ENCODE results near the gene PRKAR2A.
"Not testable (repeated sequence)": the region's sequence is repeated elsewhere in the genome, so short reads cannot be mapped to it uniquely, and the experiment has no call there.

The PRKAR2A gene

DNA sequence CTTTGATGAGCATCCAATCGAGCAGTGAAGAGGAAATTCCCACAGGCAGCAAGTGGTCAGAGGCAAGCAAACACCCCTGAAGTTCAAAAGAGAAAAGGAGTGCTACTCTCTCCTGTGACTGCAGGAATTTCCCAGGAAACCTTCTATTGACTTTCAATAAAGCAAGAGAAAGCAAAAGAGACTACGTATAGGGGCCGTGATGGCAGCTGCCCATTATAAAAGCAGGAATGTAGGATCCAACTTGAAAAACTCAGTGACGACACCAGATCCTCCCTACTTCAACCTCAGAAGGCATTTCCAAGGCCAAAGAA, 77.5 kb downstream of the PRKAR2A start:
- DNase-seq: no peak

DNA sequence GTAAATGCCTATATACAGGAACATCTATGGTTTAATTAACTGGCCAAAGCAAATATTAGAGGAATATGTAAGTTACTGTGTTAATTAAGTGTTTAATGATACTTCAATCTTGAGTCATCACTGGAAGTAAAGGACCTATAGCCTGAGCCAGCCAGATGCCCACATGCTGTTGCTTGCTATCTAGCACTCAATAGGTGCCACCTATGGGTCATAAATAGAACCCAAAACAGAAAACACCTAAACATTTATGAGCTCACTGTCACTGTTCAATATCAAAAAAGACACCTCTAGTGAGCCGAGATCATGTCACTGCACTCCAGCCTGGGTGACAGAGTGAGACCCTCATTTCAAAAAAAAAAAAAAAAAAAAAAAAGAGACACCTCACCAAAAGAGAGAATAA, 82.3 kb downstream of the PRKAR2A start:
- DNase-seq: no peak

DNA sequence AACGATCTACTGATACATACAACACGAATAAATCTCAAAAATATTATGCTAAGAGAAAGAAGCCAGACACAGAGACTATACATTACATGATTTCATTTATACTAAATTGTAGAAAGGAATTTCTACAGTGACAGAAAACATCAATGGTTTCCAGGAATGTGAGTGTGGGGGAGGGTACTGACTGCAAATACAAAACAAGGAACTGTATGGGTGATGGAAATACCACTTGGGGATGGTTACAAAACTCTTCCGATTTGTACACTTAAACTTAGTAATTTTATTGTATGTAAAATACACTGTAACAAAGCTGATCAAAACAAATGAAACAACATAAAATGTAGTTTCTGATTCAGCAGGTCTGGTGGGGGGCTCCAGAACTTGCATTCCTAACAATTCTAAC, 84.9 kb downstream of the PRKAR2A start:
- DNase-seq: no peak

DNA sequence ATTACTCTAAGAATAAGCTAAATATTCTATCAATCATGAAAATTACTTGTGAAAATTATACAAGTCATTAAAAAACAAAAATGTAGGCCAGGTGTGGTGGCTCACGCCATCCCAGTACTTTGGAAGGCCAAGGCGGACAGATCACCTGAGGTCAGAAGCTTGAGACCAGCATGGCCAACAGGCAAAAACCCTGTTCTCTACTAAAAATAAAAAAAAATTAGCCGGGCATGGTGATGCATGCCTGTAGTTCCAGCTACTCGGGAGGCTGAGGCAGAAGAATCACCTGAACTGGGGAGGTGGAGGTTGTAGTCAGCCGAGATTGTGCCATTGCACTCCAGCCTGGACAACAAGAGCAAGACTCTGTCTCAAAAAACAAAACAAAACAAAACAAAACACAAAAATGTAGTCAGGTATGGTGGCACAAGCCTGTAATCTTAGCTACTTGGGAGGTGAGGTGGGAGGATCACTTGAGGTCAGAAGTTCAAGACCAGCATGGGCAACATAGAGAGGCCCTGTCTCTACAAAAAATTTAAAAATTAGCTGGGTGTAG, 87.6 kb downstream of the PRKAR2A start:
- not testable (repeated sequence) for DNase-seq

DNA sequence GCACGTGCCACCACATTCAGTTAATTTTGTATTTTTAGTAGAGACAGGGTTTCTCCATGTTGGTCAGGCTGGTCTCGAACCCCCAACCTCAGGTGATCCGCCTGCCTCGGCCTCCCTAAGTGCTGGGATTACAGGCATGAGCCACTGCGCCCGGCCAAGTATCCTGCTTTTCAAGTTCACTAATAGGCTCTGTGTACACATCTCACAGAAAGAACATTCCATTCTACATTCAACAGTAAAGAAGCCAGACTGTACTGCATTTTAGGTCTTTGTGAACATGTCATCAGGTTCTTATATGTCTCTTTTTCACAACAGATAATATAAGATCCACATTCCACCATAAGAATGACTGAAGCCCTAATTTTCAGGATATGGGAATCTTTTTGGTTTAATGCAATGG, 88.1 kb downstream of the PRKAR2A start:
- not testable (repeated sequence) for DNase-seq

DNA sequence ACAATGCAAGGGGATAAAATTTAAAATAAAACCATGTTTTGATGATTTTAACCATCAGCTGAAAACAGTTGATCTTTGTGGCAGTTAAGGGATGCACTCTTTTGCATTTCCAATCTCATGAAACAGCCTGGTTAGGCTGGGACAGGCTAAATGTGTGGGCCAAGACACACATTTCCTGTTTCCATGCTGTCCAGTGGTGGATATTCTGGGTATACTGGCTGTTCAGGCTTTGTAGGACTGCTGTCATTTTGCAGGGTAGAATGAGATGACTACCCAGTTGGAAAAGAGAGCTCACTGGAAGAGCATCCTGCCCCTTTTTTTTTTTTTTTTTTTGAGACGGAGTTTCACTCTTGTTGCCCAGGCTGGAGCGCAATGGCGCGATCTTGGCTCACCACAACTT, 88.6 kb downstream of the PRKAR2A start:
- DNase-seq: no peak

DNA sequence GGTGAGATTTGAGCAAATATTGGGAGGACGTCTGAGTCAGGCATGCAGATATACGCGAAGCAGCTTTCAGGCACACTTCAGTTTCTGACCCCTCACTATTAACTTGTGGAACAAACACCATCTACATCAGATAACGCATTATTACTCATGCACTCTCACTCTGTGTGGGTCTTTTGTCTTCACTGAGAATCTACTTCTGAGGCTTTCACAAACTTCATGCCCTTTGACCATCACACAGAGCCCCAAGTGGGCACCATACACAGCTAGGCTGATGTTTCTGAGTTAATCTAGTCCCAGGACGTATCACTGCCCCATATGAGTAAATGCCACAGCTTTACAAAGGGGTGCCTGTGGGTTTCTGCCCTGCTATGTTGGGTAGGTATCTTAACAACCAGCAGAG, 91.0 kb downstream of the PRKAR2A start:
- no peak for DNase-seq

DNA sequence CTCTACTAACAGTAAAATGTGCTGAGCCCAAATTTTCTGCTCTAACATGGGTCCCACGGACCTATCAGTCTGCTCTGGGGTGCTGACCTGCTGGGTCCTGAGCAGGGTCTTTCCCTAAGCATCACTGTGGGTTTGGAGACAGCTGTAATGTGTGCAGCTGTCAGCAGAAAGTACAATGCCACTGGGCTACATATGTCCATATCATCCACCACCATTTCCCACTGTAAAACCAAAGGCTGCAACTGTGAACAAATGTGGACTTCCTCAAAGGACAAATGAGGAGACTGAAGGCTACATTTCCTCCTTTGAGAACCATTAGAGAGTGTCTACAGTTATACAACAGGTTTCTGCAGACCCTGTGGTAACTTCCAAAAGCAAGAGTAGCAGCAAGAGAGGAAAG, 96.8 kb downstream of the PRKAR2A start:
- no peak for DNase-seq

DNA sequence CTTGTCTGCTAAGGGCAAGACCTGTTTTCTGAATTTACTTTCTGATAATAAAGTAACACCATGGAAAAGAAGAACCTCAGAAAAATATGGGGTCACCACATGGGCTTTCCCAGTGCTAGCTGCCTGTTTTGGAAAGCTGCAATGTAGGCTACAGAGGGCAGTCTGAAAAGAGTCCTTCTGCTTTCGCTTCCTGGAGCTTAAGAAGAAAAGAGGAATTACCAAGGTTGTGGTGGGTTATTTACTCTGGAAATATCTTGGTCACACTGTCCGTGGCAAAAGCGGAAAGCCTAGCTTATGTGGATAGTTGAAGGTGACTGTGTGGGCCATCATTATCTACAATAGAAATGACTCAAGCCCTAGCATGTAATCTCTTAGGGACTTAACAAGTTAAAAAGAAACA, 98.9 kb downstream of the PRKAR2A start:
- DNase-seq: no peak

DNA sequence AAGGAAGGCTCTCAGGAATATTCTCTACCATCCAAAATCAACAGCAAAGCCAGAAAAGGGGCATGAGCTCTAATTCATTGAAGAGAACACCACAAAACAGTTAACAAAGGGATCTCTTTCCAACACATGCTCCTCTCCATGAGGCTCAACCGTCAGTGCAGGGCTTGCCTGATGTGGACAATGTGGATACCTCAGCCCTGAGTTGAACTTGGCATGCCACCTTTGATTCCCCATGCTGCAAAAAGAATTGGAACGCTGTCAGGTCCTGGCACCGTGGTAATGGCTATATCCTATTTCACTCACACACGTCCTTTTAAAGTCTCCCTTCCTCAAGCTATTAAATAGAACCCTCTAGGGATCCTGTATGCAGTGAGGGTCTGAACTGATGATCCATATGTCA, 100.0 kb downstream of the PRKAR2A start:
- no peak for DNase-seq

DNA sequence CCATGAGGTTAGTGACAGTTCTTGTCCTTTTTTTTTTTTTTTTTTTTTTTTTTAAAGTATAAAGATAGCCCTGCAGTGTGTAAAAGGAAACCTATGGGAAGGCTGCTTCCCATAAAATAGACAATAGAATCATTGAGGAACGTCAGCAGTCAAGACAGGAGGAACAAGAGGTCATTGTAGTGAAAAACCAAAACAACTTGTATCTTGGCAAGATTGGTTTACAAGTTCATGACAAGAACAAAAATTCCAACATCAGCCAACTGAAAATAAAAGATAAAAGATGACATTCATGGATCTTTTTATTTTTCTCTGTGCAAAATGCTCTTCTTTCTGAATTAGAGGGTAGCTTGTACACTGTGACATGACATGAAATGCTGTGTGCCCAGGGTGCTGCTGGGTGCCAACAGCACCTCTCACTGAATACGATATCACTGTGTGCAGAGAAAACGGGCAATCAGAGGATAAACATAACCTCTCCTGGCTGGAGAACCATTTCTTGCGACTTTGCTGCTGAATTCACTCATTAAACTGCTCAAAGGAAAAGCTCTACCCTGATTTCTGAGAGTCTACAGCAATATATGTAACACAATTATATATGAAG, 100.6 kb downstream of the PRKAR2A start:
- no peak for DNase-seq

DNA sequence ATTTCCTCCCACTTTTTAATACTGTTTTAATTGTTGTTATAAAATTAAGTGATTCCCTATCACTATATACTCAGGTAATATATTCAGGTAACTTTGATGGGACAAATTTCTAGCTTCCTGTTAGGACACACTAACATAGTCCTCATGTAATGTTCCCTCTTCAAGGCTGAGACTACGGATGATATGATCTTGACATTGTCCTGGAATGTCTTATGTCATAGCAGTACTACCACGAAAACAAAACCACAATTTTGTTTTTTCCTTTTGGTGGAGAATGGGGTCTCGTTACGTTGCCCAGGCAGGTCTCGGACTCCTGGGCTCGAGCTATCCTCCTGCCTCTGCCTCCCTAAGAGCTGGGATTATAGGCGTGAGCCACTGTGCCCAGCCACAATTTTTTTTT, 103.9 kb downstream of the PRKAR2A start:
- no peak for DNase-seq

DNA sequence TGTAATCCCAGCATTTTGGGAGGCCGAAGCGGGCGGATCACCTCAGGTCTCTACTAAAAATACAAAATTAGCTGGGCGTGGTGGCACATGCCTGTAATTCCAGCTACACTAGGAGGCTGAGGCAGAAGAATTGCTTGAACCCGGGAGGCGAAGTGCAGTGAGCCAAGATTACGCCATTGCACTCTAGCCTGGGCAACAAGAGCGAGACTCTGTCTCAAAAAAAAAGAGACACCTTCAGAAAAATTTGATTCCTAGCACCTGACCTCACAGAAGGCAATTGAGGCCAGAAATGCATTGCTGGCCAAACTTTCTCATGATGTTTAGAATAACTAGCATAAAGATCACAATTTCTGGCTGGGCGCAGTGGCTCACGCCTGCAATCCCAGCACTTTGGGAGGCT, 106.4 kb downstream of the PRKAR2A start:
- DNase-seq: not testable (repeated sequence)

DNA sequence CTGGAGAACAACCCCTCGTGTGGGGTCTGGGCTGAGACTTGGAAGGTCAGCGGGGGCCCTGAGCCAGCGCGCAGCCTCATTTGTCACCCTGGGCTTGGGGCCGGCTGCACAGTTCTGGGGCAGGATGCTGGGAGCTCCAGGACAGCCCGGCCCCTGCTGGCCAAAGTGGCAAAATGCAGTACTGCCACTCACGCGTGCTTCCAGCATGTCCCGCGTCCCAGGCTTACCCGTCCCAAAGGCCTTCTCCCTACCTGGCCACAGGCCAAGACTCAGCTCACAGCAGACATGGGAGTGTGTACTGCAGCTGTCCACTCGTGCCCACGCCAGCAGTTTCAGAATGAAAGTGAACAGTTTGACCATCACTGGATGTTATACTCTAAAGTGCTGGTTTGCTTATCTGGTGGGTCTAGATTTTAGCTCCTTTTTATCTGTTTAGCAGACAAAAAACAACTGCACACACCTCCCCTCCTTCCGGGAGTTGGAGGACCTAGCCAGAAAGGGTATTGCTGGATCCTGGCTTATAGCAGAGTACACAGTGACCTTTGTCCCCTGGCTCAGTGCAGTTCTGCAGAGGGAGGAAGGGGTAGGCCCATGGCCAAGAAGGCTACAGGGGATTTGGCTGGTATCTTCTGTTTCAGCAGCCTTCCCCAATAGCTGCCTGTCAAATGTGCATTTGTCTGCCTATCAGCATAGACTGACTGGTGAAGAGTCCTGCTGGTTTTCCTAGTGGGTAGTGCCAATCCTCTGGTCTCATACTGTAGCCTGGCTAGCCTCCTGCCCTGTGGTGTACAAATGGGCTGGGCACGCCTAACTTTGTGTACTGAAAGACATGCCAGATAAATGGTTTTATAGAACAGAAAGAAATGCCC, 107.5 kb downstream of the PRKAR2A start:
- peak; percentile 38 to 41 for DNase-seq

DNA sequence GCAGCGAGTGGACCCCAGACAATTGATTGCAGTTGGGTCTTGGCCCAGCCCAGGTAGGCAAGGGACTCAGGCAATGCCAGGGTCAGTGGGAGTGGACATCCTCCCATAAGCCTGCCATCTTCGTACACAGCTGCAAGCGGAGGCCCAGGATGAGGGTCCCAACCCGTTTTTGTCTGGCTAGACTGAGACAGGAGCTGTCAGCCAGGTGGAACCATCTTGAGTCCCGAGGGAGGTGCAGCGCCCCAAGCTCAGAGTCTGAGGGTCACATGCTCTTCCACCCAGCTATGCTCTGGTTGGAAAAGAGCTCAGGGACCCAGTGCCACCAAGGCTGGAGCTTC, 108.1 kb downstream of the PRKAR2A start:
- no peak for DNase-seq

DNA sequence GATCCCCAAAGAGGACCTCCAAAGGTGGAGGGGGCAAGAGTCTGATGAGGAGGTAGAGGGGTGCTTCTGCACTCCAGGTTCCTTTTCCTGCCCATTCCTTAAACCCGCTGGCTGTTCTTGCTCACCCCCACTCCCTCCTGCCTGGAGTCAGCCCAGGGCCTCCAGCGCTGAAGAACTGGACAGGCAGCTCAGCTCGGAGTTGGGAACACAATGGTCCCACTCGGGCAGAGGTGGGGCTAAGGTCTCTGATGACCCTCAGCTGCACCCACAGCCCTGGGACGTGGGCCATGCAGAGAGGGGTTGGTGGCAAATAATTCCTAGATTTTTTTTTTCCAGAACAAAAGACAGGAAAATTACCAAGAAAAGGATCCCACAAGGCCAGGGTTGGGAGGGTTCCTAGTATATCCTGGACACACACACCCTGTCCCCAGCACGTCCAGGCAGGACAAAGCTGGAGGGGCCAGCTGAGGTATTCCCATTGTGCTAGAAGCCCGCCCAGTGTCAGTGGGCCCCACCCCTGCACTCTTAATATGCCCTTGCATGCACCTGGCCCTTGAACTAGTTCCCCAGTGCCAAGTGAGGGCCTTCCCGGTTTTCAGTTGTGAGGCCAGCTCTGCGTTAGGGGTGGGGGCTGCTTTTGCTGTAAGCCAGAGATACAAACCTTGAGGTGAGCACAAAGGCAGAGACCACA, 108.6 kb downstream of the PRKAR2A start:
- DNase-seq: no peak

DNA sequence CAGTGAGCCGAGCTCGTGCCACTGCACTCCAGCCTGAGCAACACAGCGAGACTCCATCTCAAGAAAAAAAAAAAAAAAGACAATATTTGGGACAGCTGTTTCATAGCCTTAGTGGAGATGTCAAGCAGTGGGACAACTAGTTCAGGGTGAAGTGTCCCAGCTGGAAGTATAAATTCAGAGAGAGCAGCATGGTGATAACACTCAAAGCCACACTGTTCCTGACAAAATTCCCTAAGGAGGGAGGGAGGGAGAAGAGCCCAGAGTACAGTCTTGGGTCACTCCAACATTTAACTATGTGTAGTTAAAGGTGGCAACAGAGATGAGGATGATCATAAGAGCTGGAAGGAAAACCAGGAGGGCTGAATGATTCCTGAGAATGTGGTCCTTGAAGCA, 109.5 kb downstream of the PRKAR2A start:
- no peak for DNase-seq

DNA sequence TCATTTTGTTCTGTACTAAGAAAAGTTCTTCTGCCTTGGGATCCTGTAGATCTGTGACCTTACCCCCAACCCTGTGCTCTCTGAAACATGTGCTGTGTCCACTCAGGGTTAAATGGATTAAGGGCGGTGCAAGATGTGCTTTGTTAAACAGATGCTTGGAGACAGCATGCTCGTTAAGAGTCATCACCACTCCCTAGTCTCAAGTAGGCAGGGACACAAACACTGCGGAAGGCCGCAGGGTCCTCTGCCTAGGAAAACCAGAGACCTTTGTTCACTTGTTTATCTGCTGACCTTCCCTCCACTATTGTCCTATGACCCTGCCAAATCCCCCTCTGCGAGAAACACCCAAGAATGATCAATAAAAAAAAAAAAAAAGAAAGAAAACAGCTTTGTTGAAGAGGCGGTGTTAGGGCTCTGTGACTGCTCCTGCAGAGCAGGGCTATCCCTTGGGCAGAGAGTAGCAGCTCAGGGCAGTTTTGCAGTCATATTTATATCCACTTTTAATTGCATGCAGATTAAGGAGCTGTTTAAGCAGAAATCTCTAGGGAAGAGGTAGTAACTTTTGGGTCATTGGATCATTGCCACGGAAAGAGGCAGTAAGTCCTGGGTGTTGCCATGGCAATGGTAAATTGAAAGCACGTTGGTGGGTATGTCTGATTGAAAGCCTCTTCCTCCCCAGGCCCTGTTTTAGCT, 112.5 kb downstream of the PRKAR2A start:
- DNase-seq: not testable (repeated sequence)

DNA sequence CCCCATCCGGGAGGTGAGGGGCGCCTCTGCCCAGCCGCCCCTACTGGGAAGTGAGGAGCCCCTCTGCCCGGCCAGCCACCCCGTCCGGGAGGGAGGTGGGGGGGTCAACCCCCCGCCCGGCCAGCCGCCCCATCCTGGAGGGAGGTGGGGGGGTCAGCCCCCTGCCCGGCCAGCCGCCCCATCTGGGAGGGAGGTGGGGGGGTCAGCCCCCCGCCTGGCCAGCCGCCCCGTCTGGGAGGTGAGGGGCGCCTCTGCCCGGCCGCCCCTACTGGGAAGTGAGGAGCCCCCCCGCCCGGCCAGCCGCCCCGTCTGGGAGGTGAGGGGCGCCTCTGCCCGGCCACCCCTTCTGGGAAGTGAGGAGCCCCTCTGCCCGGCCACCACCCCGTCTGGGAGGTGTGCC, 113.1 kb downstream of the PRKAR2A start:
- DNase-seq: not testable (repeated sequence)

DNA sequence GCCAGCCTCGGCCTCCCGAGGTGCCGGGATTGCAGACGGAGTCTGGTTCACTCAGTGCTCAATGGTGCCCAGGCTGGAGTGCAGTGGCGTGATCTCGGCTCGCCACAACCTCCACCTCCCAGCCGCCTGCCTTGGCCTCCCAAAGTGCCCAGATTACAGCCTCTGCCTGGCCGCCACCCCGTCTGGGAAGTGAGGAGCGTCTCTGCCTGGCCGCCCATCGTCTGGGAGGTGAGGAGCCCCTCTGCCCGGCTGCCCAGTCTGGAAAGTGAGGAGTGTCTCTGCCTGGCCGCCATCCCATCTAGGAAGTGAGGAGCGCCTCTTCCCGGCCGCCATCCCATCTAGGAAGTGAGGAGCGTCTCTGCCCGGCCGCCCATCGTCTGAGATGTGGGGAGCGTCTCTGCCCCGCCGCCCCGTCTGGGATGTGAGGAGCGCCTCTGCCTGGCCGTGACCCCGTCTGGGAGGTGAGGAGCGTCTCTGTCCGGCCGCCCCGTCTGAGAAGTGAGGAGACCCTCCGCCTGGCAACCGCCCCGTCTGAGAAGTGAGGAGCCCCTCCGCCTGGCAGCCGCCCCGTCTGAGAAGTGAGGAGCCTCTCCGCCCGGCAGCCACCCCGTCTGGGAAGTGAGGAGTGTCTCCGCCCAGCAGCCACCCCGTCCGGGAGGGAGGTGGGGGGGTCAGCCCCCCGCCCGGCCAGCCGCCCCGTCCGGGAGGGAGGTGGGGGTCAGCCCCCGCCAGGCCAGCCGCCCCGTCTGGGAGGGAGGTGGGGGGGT, 113.7 kb downstream of the PRKAR2A start:
- not testable (repeated sequence) for DNase-seq

DNA sequence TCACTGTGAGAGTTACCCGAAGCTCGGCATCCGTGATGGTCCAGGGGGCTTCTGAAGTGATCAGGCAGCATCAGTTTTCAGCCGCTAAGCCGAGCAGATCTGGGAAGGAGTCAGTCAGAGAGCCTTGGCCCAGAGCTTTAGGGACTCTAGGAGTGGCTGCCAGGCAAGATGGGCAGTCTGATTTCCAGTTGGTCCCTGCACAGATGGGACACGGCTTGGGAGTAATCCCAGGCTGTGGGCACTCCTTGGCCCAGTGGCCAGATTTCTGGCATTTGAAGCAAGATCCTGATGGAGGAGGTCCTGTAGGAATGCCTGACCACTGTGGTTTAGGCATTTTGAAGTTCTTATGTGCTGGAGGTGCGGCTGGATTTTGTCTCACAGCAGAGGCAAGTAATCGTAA, 120.2 kb downstream of the PRKAR2A start:
- DNase-seq: no peak

DNA sequence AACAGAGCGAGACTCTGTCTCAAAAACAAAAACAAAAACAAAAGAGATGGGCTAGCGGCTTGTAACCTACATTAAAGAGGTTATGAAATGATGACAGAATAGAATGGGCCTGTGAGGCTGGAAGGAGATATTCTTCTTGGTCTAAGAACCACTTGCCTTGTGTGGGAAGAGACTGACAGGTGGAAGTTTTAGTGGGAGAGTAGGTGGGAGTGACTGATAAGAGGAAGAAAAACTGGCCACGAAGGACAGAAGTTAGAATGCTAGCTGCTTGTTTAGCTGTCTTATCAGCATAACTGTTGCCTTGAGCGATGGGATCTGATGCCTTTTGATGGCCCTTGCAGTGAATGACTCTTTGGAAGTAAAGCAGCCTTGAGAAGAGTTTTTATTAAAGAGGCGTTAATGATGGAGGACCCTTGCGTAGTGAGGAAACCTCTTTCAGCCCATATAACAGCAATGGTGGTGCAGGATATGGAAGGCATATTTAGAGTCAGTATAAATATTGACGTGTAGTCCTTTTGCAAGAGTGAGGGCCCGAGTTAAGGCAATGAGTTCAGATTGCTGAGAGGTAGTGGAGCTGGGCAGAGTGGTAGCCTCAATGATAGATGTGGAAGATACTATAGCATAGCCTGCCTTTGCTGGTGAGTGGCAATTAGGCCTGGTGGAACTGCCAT, 122.4 kb downstream of the PRKAR2A start:
- DNase-seq: not testable (repeated sequence)

All from activated CD4-positive, alpha-beta T cell treated with anti-CD3 and anti-CD28 coated beads for 4 hours (primary cell).